Panc1 (cell line): ENCODE data around the gene LRRFIP1. TPM values are rescaled to one million over a fixed set of nuclear protein-coding genes. Genes with fewer than 3 reads are reported as not detected.

ENCODE experiments used
- ATAC-seq: fragments of 200-7000 bp; cut with Tn5 transposase; 2 replicates; pipeline ENCODE4 v1.9.1; 2020; ENCODE audit warnings: mild to moderate bottlenecking, moderate library complexity
- BruUV-seq: library from RNA; stranded (reverse); fragments of 400-500 nt; replicated peaks from 2 replicates; lab custom pipeline; 2021; lab: Mats Ljungman, UMichigan
- CTCF ChIA-PET: fragments of 300-600 bp; sonication (Branson Sonifier 250); formaldehyde crosslinking; loops from one replicate; lab custom pipeline; 2022; ENCODE audit warnings: antibody characterized with exemption; lab: Charles Lee
- POLR2A ChIA-PET: fragments of 300-600 bp; sonication (Branson Sonifier 250); formaldehyde crosslinking; loops from one replicate; lab custom pipeline; 2022; ENCODE audit warnings: antibody characterized with exemption; lab: Charles Lee
- DNase-seq: peaks from one replicate; pipeline ENCODE4 v3.0.0-alpha.2; 2010; ENCODE audit warnings: low read depth, low spot score
- H3K27ac ChIP-seq: 2 replicates; pipeline ENCODE4 v1.5.1; 2011; ENCODE audit warnings: mild to moderate bottlenecking, low read length, inconsistent platforms
- H3K27me3 ChIP-seq: fragments of 200-500 bp; sonication (Bioruptor generic); 2 replicates; pipeline ENCODE4 v1.6.0; 2014; ENCODE audit warnings: low read length, inconsistent platforms; ENCODE audit not compliant: control insufficient read depth, insufficient read depth
- H3K36me3 ChIP-seq: fragments of 200-500 bp; sonication (Bioruptor generic); 2 replicates; pipeline ENCODE4 v1.5.1; 2014; ENCODE audit warnings: inconsistent platforms, mild to moderate bottlenecking, low read length, moderate library complexity; ENCODE audit not compliant: control insufficient read depth, insufficient read depth
- H3K4me1 ChIP-seq: 2 replicates; pipeline ENCODE4 v1.5.1; 2011; ENCODE audit warnings: inconsistent platforms, mild to moderate bottlenecking, low read length, moderate library complexity; ENCODE audit not compliant: control insufficient read depth, insufficient read depth
- H3K4me3 ChIP-seq, 2 experiments: 2 replicates each; pipeline ENCODE4 v1.5.1; 2011 to 2012; ENCODE audit warnings: low read depth in 2 of 2, low read length in 2 of 2, mild to moderate bottlenecking in 2 of 2, inconsistent platforms in 1 of 2, moderate library complexity in 1 of 2
- H3K9me3 ChIP-seq: fragments of 200-500 bp; sonication (Bioruptor generic); 2 replicates; pipeline ENCODE4 v1.5.1; 2014; ENCODE audit warnings: low read depth, mild to moderate bottlenecking, inconsistent platforms, low read length, moderate library complexity; ENCODE audit not compliant: control insufficient read depth, insufficient read depth
- CTCF ChIP-seq: fragments of 450-650 bp; IDR thresholded peaks from 2 replicates; pipeline ENCODE4 v1.5.1; 2017; ENCODE audit warnings: mild to moderate bottlenecking
- POLR2AphosphoS5 ChIP-seq: IDR thresholded peaks from 2 replicates; pipeline ENCODE4 v1.6.1; 2012; ENCODE audit warnings: mild to moderate bottlenecking, low read depth, low read length, moderate library complexity
- REST ChIP-seq, 2 experiments: IDR thresholded peaks; 2 replicates each; pipeline ENCODE4 v1.6.1; 2011 to 2012; ENCODE audit warnings: low read depth in 2 of 2, control low read depth in 1 of 2, low read length in 1 of 2, mild to moderate bottlenecking in 1 of 2, moderate library complexity in 1 of 2; ENCODE audit not compliant: insufficient read depth in 1 of 2
- SIN3A ChIP-seq: IDR thresholded peaks from 2 replicates; pipeline ENCODE4 v1.6.1; 2012; ENCODE audit warnings: low read depth, mild to moderate bottlenecking, low read length, moderate library complexity, borderline replicate concordance; ENCODE audit not compliant: insufficient read depth
- TCF7L2 ChIP-seq: IDR thresholded peaks from 2 replicates; pipeline ENCODE4 v1.6.1; 2011; ENCODE audit warnings: mild to moderate bottlenecking, low read depth, low read length, inconsistent platforms
- in situ Hi-C: cut with HindIII; loops from 2 replicates; pipeline ENCODE4 v1.10.0; 2016; ENCODE audit warnings: low sequenced_read_pairs, low pct_unique_long_range_greater_than_20kb
- intact Hi-C: fragments of 100-400 bp; cut with micrococcal nuclease; formaldehyde crosslinking; loops from one replicate; pipeline ENCODE4 v1.10.0; 2022; ENCODE audit not compliant: unreplicated experiment
- total RNA-seq: library from RNA; stranded (reverse); gene quantifications from one replicate; pipeline ENCODE4 v1.2.1, GENCODE V29; 2021; ENCODE audit not compliant: unreplicated experiment

Gene LRRFIP1
- total RNA-seq, 1 experiment from 2014 or later, result 121 TPM

GRCh38 chr2:237644381-237644703, 17.0 kb downstream of the LRRFIP1 start:
- TF ChIP-seq CTCF, result no peak
- no peak for TF ChIP-seq POLR2AphosphoS5
- TF ChIP-seq REST (IDR thresholded peaks at IDR 0.05; ENCODE audit: insufficient read depth in 1 of 2, low read depth in 2 of 2, low read length in 1 of 2), result no peak
- no peak for TF ChIP-seq TCF7L2
- TF ChIP-seq SIN3A, result no peak
- H3K27ac ChIP-seq, result no peak overlapping the region
- H3K4me1 ChIP-seq, result no peaks in the 10 kb centered on the region
- DNase-seq, result no peak
- H3K36me3 ChIP-seq, result no peaks in the 10 kb centered on the region
- ATAC-seq, result no peak
- no peak overlapping the region for H3K4me3 ChIP-seq
- in situ Hi-C loops (no loop called here), intact Hi-C loops (no loop called here)
- H3K9me3 ChIP-seq, result no peaks in the 10 kb centered on the region
- CTCF ChIA-PET, result no interaction called here
- H3K27me3 ChIP-seq, result no peaks in the 10 kb centered on the region
- BruUV-seq, result no TSS peak
- POLR2A ChIA-PET, result no interaction called here

- CTCF ChIA-PET, result no interaction called here
- TF ChIP-seq POLR2AphosphoS5, result no peak
- TF ChIP-seq SIN3A, result no peak
- TF ChIP-seq TCF7L2, result no peak
- TF ChIP-seq CTCF, result no peak
- no peak for TF ChIP-seq REST (IDR thresholded peaks at IDR 0.05; ENCODE audit: insufficient read depth in 1 of 2, low read depth in 2 of 2, low read length in 1 of 2)
- in situ Hi-C loops (no loop called here), intact Hi-C loops (no loop called here)
- ATAC-seq (no peak), DNase-seq (no peak)
- Histone ChIP-seq H3K27ac (no peak overlapping the region), H3K36me3 (no peaks in the 10 kb centered on the region), H3K9me3 (no peaks in the 10 kb centered on the region), H3K4me3 (no peak overlapping the region), H3K4me1 (no peaks in the 10 kb centered on the region), H3K27me3 (no peaks in the 10 kb centered on the region)
- POLR2A ChIA-PET, result no interaction called here
- BruUV-seq, result no TSS peak
Measured at GRCh38 chr2:237645261-237645660, 17.9 kb downstream of the LRRFIP1 start.
